Measurements from ENCODE around the gene AHRR.

DNA sequence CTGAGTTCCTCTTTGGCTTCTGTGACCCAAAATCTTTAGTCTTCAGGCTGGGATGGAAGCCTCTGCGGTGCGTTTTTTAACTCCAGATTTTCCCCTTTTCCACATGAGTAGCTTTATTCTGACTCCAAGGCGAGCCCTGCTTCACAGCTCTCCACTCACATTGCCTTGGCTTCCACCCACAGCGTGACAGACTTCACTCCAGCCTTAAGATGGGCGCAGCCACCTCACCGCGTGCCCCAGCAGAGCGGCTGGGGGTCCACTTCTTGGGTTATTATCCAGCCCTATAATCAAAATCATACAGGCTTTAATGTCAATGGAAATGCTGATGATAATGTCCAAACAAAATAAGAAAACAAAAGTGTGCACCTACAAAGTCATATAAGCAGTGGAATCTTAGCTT is 122.7 kb downstream of the AHRR start:
- TF ChIP-seq CTCF (conservative IDR thresholded peaks at IDR 0.05; ENCODE audit: low read depth, low read length) = no peak
- no peak for TF ChIP-seq POLR2A (IDR thresholded peaks at IDR 0.05; ENCODE audit: low read depth, low read length)
- TF ChIP-seq BHLHE40 (IDR thresholded peaks at IDR 0.05; ENCODE audit: low read depth, low read length) = no peak
- TF ChIP-seq, protein P1, sequence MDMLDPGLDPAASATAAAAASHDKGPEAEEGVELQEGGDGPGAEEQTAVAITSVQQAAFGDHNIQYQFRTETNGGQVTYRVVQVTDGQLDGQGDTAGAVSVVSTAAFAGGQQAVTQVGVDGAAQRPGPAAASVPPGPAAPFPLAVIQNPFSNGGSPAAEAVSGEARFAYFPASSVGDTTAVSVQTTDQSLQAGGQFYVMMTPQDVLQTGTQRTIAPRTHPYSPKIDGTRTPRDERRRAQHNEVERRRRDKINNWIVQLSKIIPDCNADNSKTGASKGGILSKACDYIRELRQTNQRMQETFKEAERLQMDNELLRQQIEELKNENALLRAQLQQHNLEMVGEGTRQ (IDR thresholded peaks at IDR 0.05; ENCODE audit: low read depth, low read length) = no peak
- no peak for TF ChIP-seq RAD21 (IDR thresholded peaks at IDR 0.05; ENCODE audit: low read length)
- TF ChIP-seq CEBPB (IDR thresholded peaks at IDR 0.05; ENCODE audit: low read depth, low read length) = no peak
- no peak for TF ChIP-seq SMC3 (IDR thresholded peaks at IDR 0.05; ENCODE audit: low read depth, low read length)
- TF ChIP-seq MAFK (IDR thresholded peaks at IDR 0.05; ENCODE audit: low read depth, low read length) = no peak
- TF ChIP-seq MXI1 (IDR thresholded peaks at IDR 0.05; ENCODE audit: borderline replicate concordance, low read depth, low read length) = no peak
- no peak for TF ChIP-seq NFE2L2 (IDR thresholded peaks at IDR 0.05; ENCODE audit: low read depth, low read length)
- TF ChIP-seq, protein P2, sequence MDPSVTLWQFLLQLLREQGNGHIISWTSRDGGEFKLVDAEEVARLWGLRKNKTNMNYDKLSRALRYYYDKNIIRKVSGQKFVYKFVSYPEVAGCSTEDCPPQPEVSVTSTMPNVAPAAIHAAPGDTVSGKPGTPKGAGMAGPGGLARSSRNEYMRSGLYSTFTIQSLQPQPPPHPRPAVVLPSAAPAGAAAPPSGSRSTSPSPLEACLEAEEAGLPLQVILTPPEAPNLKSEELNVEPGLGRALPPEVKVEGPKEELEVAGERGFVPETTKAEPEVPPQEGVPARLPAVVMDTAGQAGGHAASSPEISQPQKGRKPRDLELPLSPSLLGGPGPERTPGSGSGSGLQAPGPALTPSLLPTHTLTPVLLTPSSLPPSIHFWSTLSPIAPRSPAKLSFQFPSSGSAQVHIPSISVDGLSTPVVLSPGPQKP (IDR thresholded peaks at IDR 0.05; ENCODE audit: borderline replicate concordance, low read depth, low read length) = no peak
- no peak for TF ChIP-seq RFX5 (IDR thresholded peaks at IDR 0.05; ENCODE audit: low read depth, low read length)
